Stimulated activated CD8-positive, alpha-beta memory T cell treated with anti-CD3 and anti-CD28 coated beads, Interleukin-15, amount 100 ng/mL, for 1 hour (primary cell): ENCODE measurements around the gene ST8SIA6.
A peak's percentile ranks its signal among the peaks of the same experiment; 100 is the strongest.
"Not testable (repeated sequence)": the region's sequence is repeated elsewhere in the genome, so short reads cannot be mapped to it uniquely, and the experiment has no call there.

Experiments used
- DNase-seq: peaks from one replicate; pipeline ENCODE4 v3.0.0-alpha.2; 2020; ENCODE audit warnings: low read depth

The ST8SIA6 gene

GRCh38 chr10:17456032-17456548, 1.7 kb upstream of the ST8SIA6 start:
- DNase-seq: no peak

DNA sequence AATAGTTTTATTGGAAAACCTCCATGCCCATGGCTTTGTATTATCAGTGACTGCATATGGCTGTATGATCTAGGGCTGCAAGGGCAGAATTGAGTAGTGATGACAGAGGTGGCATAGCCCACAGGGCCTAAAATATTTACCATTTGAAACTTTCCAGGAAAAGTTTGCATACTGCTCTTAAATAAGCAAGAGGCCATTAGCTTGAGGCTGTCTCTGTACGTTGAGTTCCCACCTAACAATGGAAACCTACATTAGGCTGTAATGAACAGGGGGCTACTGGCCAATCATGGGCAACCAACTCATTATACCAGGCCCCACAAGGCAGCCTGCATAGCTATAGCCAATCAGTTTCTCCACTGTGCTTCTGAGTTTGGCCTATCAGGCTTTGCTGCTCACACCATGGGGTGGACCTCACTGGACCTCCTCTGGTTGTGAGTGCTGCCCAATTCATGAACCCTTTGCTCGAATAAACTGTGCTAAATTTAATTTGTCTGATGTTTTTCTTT, 673 bp upstream of the ST8SIA6 start:
- no peak for DNase-seq

- no peak for DNase-seq
Observed at GRCh38 chr10:17453373-17454091, 863 bp downstream of the ST8SIA6 start.

DNA sequence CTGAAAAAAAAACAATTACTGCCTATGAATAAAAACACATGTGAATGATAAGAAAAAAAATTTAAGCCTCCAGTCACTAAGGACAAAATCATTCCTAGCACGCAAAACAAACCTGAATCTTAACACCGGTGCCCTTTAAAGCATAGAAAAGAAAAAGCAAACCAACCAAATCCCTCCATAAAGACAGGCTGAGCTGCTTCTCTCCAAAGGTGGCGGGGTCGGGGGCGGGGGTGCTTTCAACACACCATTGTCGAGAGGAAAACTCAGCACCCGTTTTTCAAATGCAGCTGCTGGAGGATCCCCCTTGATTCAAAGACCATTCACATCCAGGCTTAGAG, 1.4 kb downstream of the ST8SIA6 start:
- no peak for DNase-seq

GRCh38 chr10:17452060-17452841, 2.1 kb downstream of the ST8SIA6 start:
- no peak for DNase-seq

GRCh38 chr10:17450024-17450423, 4.4 kb downstream of the ST8SIA6 start:
- DNase-seq: no peak

DNA sequence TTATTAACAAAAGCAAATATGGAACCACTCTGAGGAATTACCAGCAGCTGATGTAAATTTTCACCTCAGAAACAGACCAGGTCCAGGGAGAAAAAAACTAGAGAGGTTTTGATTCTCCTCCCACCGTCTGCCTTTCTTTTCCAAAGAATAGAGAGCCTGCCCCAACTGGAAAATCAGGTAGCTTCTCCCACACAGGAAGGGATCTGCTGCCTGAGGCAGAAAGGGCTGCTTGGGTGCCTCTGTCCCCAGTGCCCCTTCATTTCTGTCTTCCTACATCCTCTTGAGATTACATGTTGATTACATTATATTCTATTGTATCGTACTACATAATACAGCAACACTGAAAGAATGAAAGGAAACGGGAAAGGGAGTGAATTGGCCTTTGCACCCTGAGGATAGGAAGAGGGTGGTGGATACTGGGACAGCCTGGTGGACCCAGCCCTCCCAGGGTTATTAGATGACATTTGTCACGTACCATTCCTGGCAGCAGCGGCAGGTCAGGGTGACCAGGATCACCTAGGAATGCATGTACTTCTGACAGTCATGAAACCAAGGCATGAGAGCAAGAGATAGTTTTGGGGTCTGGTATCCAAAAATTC, 8.9 kb downstream of the ST8SIA6 start:
- DNase-seq: no peak

DNA sequence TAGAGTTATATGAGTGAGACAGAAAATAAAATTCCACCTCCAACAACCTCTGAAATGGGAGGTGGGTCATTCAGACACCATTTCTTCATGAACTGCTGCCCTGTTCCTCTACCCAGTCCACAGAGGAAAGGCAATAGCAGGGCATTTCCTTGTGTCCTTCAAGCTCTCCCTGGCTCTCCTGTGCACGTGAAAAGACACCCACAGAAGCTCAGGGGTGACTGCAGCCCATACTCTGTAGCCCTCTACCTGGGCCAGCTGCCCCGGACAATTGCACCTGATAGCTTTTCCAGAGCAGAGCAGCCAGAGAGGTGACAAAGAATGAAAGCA, 10.0 kb downstream of the ST8SIA6 start:
- DNase-seq: no peak

DNA sequence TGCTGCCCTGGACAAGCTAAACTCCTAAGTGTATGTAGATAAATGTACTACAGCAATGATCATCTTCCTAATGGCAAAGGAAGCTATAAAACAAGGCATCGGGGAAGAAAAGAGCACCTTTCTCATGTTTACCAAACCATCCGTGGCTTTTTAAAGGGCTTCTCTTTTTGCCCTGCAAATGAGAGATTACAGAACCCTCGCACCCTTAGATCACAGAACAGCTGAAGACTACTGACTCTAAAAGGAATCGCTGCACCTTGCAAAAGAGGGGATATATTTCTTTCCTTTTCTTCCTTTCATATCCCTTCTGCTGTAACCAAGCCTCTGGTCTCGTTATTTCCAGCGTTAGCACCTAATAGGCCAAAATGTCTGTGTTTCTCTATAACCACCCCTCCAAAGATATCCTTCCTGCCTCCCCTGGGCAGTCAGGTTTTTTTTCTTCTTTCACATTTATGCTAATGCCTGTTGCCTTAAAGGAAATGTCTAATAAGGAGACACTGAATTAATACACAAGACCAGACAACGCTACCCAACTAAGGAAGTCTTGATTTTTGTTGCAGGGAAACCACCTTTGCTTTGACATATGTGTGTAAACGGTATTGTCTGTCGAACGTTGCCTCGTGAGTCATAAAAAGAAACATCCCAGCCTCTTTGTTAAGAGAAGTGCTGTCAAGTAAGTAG, 10.5 kb downstream of the ST8SIA6 start:
- DNase-seq: no peak

GRCh38 chr10:17438583-17438982, 15.8 kb downstream of the ST8SIA6 start:
- DNase-seq: no peak

DNA sequence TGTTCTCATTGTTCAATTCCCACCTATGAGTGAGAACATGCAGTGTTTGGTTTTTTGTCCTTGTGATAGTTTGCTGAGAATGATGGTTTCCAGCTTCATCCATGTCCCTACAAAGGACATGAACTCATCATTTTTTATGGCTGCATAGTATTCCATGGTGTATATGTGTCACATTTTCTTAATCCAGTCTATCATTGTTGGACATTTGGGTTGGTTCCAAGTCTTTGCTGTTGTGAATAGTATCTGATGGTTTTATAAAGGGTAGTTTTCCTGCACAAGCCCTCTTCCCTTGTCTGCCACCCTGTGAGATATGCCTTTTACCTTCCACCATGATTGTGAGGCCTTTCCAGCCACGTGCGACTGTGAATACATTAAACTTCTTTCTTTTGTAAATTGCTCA, 17.8 kb downstream of the ST8SIA6 start:
- not testable (repeated sequence) for DNase-seq

GRCh38 chr10:17435953-17436352, 18.4 kb downstream of the ST8SIA6 start:
- no peak for DNase-seq

- no peak for DNase-seq
Observed at GRCh38 chr10:17435187-17435586, 19.2 kb downstream of the ST8SIA6 start.

GRCh38 chr10:17432723-17433122, 21.7 kb downstream of the ST8SIA6 start:
- DNase-seq: no peak

- no peak for DNase-seq
Observed at GRCh38 chr10:17431871-17432311, 22.5 kb downstream of the ST8SIA6 start.

GRCh38 chr10:17430647-17431355, 23.6 kb downstream of the ST8SIA6 start:
- DNase-seq: peak; percentile 45

- DNase-seq: no peak
Observed at GRCh38 chr10:17429490-17429889, 24.9 kb downstream of the ST8SIA6 start.

DNA sequence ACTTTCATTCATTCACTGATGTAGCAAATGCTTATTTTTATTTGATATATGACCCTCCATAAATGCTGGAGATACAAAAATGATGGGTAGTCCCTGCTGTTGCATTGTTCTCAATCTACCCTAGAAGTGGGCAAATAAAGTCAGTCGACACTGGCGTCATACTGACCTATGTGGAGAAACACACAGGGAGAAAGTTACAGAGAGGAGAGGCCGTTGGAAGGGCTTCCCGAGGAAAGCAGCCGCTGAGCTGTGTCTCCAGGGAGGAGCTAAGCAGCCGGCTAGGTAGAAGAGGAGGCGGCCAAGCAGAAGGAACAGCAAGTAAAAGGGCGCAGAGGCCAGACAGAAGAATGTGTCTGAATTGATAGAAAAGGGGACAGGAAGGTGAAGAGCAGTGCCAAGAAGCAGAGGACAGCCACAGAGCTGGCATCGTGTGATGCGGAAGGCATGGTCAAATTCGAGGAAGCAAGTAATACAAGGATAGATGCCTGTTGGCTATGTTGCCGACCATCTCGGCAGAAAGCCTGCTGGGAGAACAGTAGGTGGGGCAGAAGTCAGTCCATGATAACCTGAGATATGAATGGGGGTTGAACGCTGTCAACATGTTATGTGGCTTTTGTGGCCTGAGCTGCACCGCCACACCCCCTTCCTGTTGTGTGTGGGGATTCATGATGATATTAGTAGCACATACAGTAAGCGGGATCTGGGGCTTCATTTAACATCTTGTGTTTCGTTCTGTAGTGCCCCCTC, 25.9 kb downstream of the ST8SIA6 start:
- DNase-seq: peak; percentile 46

- no peak for DNase-seq
Observed at GRCh38 chr10:17427666-17428350, 26.6 kb downstream of the ST8SIA6 start.

GRCh38 chr10:17427201-17427600, 27.2 kb downstream of the ST8SIA6 start:
- DNase-seq: no peak
